ENCODE results near the gene PODN. TPM values are rescaled to one million over a fixed set of nuclear protein-coding genes. Genes with fewer than 3 reads are reported as not detected.

PODN gene
- total RNA-seq, 1 experiment from 2014 or later: 0.23 TPM

DNA sequence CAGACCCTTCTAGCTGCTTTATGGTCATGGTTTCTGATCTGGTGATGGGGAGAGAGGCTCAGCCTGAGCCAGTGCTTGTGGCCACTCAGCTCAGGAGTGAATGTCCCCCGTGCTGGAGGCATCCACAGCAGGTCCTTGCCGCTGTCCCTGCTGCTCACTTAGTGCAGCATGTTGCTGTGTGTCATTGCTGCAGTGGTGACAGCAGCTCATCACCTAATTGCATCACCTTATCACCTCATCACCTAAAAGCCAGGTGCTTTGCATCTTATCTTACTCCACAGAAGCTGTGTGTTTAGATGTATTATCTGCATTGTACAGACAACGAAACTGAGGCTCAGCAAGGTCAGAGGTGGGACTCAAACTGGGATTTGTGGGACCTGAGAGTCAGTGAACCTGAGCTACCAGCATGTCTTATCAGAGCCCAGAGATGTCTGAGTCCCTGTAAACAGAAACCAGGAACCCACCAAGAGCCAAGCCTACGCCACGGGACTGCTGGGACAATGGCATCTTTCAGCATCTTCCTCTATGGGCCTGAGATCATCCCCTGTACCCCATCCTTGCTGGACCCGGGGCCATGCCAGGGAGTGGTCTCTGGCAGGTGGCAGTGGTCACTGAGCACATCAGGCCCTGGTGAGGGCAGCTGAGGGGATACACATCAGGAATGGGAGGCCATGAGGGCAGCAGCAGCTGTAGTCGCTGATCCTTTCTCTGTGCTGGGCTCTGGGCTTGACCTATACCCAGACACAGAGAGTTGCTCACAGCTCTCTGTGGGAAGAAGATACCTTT lies 6.5 kb downstream of the PODN start:
- BruUV-seq (replicated peaks): no TSS peak
- no peaks in the 10 kb centered on the region for H3K36me3 ChIP-seq (ENCODE audit: control insufficient read depth, insufficient read depth, low read length)
- DNase-seq (ENCODE audit: low read depth, low spot score): no peak
- no peak for ATAC-seq
- intact Hi-C loops (cut with micrococcal nuclease; ENCODE audit: unreplicated experiment) (no loop called here), in situ Hi-C loops (cut with HindIII; ENCODE audit: low pct_unique_long_range_greater_than_20kb, low sequenced_read_pairs) (no loop called here)
- TF ChIP-seq, protein P1, sequence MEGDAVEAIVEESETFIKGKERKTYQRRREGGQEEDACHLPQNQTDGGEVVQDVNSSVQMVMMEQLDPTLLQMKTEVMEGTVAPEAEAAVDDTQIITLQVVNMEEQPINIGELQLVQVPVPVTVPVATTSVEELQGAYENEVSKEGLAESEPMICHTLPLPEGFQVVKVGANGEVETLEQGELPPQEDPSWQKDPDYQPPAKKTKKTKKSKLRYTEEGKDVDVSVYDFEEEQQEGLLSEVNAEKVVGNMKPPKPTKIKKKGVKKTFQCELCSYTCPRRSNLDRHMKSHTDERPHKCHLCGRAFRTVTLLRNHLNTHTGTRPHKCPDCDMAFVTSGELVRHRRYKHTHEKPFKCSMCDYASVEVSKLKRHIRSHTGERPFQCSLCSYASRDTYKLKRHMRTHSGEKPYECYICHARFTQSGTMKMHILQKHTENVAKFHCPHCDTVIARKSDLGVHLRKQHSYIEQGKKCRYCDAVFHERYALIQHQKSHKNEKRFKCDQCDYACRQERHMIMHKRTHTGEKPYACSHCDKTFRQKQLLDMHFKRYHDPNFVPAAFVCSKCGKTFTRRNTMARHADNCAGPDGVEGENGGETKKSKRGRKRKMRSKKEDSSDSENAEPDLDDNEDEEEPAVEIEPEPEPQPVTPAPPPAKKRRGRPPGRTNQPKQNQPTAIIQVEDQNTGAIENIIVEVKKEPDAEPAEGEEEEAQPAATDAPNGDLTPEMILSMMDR (IDR thresholded peaks at IDR 0.05): no peak
- TF ChIP-seq REST (IDR thresholded peaks at IDR 0.05; ENCODE audit: insufficient read depth in 1 of 2, low read depth in 2 of 2, low read length in 1 of 2) (no peak), SIN3A (IDR thresholded peaks at IDR 0.05; ENCODE audit: borderline replicate concordance, insufficient read depth, low read depth, low read length) (no peak), POLR2AphosphoS5 (IDR thresholded peaks at IDR 0.05; ENCODE audit: low read depth, low read length) (no peak), TCF7L2 (IDR thresholded peaks at IDR 0.05; ENCODE audit: low read depth, low read length) (no peak)
- POLR2A ChIA-PET: interaction anchor here (0.6 kb wide), 1 partner anchor 64 kb away, joined by 3 read pairs; no protein-coding TSS in a partner anchor
- no peak overlapping the region for H3K27ac ChIP-seq (ENCODE audit: low read length)
- H3K4me3 ChIP-seq (ENCODE audit: low read depth in 2 of 2, low read length in 2 of 2): no peak overlapping the region
- CTCF ChIA-PET: no interaction called here
- no peaks in the 10 kb centered on the region for H3K4me1 ChIP-seq (ENCODE audit: control insufficient read depth, insufficient read depth, low read length)
- H3K27me3 ChIP-seq (ENCODE audit: control insufficient read depth, insufficient read depth, low read length): no peaks in the 10 kb centered on the region
- no peaks in the 10 kb centered on the region for H3K9me3 ChIP-seq (ENCODE audit: control insufficient read depth, insufficient read depth, low read depth, low read length)

DNA sequence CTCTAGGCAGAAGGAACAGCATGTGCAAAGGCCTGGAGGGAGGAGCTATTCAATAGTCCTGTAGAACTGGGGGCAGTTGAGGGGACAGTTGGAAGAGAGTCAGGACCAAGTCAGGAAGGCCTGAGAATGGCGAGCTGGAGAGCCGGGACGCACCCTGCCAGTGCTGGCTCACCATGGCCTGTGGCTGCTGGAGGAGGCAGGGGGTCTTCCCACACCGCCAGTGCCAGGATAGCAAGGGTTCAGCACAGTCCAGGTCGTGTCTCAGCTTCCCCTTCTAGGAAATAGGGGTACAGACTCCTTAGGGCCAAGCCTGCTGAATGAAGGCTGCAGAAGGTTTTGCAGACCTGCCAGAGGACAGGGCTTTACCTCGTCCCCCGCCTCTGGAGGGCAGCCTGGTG lies 7.3 kb downstream of the PODN start:
- in situ Hi-C loops (cut with HindIII; ENCODE audit: low pct_unique_long_range_greater_than_20kb, low sequenced_read_pairs): no loop called here
- Histone ChIP-seq H3K4me1 (ENCODE audit: control insufficient read depth, insufficient read depth, low read length) (no peaks in the 10 kb centered on the region), H3K27me3 (ENCODE audit: control insufficient read depth, insufficient read depth, low read length) (no peaks in the 10 kb centered on the region), H3K36me3 (ENCODE audit: control insufficient read depth, insufficient read depth, low read length) (no peaks in the 10 kb centered on the region), H3K9me3 (ENCODE audit: control insufficient read depth, insufficient read depth, low read depth, low read length) (no peaks in the 10 kb centered on the region), H3K27ac (ENCODE audit: low read length) (no peak overlapping the region), H3K4me3 (ENCODE audit: low read depth in 2 of 2, low read length in 2 of 2) (no peak overlapping the region)
- intact Hi-C loops (cut with micrococcal nuclease; ENCODE audit: unreplicated experiment): no loop called here
- ChIA-PET CTCF (no interaction called here), POLR2A (no interaction called here)
- ATAC-seq: no peak
- BruUV-seq (replicated peaks): no TSS peak
- TF ChIP-seq POLR2AphosphoS5 (IDR thresholded peaks at IDR 0.05; ENCODE audit: low read depth, low read length) (no peak), TCF7L2 (IDR thresholded peaks at IDR 0.05; ENCODE audit: low read depth, low read length) (no peak), REST (IDR thresholded peaks at IDR 0.05; ENCODE audit: insufficient read depth in 1 of 2, low read depth in 2 of 2, low read length in 1 of 2) (no peak)
- TF ChIP-seq, protein P1 (IDR thresholded peaks at IDR 0.05): no peak
- DNase-seq (ENCODE audit: low read depth, low spot score): no peak

Measured in Panc1 (cell line).